ENCODE results near the gene HOXD3. TPM values are rescaled to one million over a fixed set of nuclear protein-coding genes. Genes with fewer than 3 reads are reported as not detected.
A peak's percentile ranks its signal among the peaks of the same experiment; 100 is the strongest.

Gene HOXD3
- total RNA-seq, 1 donor from 2014 or later = 54.6 TPM

GRCh38 chr2:176162911-176163671, 6.0 kb downstream of the HOXD3 start:
- DNase-seq = no peak

GRCh38 chr2:176163672-176164056, 6.6 kb downstream of the HOXD3 start:
- no peak for DNase-seq

- DNase-seq = no peak
Observed at GRCh38 chr2:176164201-176164600, 7.1 kb downstream of the HOXD3 start.

- DNase-seq = no peak
Observed at GRCh38 chr2:176164611-176165369, 7.7 kb downstream of the HOXD3 start.

GRCh38 chr2:176165370-176166050, 8.4 kb downstream of the HOXD3 start:
- no peak for DNase-seq

- DNase-seq = no peak
Observed at GRCh38 chr2:176166272-176166671, 9.2 kb downstream of the HOXD3 start.

- no peak for DNase-seq
Observed at GRCh38 chr2:176167398-176167797, 10.3 kb downstream of the HOXD3 start.

GRCh38 chr2:176169181-176169580, 12.1 kb downstream of the HOXD3 start:
- DNase-seq = no peak

GRCh38 chr2:176169711-176170110, 12.6 kb downstream of the HOXD3 start:
- DNase-seq = no peak

- DNase-seq = peak; percentile 38
Observed at GRCh38 chr2:176170602-176171305, 13.6 kb downstream of the HOXD3 start.

GRCh38 chr2:176171351-176172006, 14.4 kb downstream of the HOXD3 start:
- DNase-seq = no peak

- no peak for DNase-seq
Observed at GRCh38 chr2:176172007-176172894, 15.1 kb downstream of the HOXD3 start.

GRCh38 chr2:176172895-176173566, 15.9 kb downstream of the HOXD3 start:
- no peak for DNase-seq

- peak; percentile 47 for DNase-seq
Observed at GRCh38 chr2:176173567-176174381, 16.7 kb downstream of the HOXD3 start.

GRCh38 chr2:176174382-176174823, 17.3 kb downstream of the HOXD3 start:
- no peak for DNase-seq

- DNase-seq = no peak
Observed at GRCh38 chr2:176174824-176175708, 18.0 kb downstream of the HOXD3 start.

GRCh38 chr2:176175709-176176607, 18.9 kb downstream of the HOXD3 start:
- peak; percentile 30 for DNase-seq
